HG02642 (cell line): ENCODE results near the gene STK11IP.

Experiments used
- ATAC-seq: cut with Tn5 transposase; IDR thresholded peaks from one replicate; pipeline ENCODE4 v1.9.1; 2021; ENCODE audit warnings: mild to moderate bottlenecking; ENCODE audit not compliant: unreplicated experiment, poor library complexity

The STK11IP gene

GRCh38 chr2:219631904-219632759, 34.5 kb downstream of the STK11IP start:
- no peak for ATAC-seq

DNA sequence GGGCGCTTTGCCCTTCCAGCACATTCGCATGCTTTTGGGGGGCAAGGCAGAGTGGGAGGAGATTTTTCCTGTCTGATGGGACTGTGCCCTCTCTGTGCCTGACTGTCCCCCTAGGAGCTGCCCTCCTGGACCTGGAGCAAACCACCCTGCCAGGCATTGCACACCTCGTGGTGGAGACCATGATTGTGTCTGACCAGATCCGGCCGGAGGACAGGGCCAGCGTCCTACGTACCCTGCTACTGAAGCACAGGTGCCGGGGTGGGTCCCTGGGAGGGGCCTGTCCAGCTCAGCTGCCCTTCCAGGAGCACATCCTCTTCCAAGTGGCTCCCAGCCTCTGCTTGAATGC, 35.1 kb downstream of the STK11IP start:
- ATAC-seq, result no peak

DNA sequence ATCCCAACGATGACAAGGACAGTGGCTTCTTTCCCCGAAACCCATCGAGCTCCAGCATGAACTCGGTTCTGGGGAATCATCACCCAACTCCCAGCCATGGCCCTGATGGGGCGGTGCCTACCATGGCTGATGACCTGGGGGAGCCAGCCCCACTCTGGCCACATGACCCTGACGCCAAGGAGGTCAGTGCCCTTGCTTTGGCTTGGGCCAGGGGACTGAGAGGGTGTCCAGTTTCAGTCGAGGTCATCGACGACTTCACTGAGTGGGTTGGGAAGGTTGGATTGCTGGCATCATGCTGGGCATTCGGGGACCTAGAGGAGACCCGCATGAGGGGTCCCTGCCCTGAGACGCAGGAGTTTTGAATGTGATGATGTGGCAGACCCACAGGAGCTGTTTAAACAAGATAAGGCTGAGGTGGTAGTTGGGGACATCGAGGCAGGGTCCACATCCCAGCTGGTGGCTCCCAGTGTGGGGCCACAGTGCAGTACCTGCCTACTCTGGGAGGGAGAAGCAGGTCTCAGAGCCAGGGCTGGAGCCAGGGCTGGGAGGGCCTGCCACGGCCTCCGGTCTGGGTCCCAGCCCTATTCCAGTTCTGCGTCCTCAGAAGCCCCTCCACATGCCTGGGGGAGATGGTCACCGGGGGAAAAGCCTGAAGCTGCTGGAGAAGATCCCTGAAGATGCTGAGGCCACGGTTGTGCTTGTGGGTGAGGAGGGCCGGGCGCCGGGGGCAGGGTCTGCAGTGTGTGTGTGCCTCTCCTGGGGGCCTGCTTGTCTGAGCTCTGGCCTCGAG, 35.8 kb downstream of the STK11IP start:
- no peak for ATAC-seq

DNA sequence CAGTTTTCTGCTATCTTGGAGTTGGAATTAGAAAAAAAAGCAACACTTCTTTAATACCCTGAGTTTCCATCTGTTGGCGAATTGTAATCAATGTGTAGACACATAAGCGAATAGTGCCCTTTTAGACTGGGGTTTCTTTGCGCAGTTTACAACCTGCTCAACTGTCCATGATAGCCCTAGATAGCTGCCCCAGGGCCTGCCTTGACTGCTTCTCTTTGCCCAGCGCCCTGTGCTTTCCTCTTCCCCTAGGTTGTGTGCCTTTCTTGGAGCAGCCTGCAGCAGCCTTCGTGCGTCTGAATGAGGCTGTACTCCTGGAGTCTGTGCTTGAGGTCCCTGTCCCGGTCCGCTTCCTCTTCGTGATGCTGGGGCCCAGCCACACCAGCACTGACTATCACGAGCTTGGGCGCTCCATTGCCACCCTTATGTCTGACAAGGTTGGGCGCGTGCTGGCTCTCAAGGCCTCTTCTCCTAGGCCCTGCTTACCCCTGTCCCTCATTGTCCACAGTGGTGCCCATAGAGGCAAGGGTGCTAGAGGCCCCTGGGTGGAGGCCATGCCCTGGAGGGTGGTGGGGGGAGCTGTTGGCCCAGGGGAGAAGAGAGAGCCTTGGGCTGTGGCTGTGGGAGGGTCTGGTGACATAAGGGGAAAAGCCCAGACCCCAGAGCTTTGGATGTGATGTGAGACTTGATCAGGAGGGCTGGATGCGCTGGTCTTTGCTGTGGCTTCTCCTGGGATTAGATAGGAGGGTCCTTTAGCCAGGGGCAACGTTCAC, 36.7 kb downstream of the STK11IP start:
- ATAC-seq, result no peak

GRCh38 chr2:219634951-219635751, 37.5 kb downstream of the STK11IP start:
- ATAC-seq, result no peak

DNA sequence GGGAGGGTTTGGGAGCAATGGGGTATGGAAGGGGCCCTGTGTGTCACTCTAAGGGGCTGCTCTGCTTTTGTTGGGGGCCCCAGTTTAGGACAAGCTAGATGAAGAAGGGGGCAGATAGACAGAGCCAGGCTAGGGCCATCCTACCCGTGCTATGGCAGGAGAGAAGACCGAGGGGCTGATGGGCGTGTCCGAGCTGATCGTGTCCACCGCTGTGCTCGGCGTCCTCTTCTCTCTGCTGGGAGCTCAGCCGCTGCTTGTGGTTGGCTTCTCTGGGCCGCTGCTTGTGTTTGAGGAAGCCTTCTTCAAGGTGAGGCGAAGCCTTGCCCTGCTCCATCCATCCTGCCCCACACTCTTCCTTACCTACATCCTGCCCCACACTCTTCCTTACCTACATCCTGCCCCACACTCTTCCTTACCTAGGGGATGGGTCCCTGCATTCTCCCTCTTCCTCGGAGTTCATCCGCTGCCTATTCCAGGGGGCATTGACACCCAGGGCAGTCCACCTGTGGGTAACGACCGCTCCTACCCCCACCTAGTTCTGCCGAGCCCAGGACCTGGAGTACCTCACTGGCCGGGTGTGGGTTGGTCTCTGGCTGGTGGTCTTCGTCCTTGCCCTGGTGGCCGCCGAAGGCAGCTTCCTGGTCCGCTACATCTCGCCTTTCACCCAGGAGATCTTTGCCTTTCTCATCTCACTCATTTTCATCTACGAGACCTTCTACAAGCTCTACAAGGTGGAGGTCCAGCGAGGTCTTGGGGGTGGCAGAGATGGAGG, 38.7 kb downstream of the STK11IP start:
- ATAC-seq, result no peak

- ATAC-seq, result no peak
Measured at GRCh38 chr2:219636941-219637841, 39.5 kb downstream of the STK11IP start.

GRCh38 chr2:219637842-219638185, 40.2 kb downstream of the STK11IP start:
- ATAC-seq, result no peak

GRCh38 chr2:219638217-219638947, 40.7 kb downstream of the STK11IP start:
- no peak for ATAC-seq

- ATAC-seq, result no peak
Measured at GRCh38 chr2:219638948-219639755, 41.5 kb downstream of the STK11IP start.

DNA sequence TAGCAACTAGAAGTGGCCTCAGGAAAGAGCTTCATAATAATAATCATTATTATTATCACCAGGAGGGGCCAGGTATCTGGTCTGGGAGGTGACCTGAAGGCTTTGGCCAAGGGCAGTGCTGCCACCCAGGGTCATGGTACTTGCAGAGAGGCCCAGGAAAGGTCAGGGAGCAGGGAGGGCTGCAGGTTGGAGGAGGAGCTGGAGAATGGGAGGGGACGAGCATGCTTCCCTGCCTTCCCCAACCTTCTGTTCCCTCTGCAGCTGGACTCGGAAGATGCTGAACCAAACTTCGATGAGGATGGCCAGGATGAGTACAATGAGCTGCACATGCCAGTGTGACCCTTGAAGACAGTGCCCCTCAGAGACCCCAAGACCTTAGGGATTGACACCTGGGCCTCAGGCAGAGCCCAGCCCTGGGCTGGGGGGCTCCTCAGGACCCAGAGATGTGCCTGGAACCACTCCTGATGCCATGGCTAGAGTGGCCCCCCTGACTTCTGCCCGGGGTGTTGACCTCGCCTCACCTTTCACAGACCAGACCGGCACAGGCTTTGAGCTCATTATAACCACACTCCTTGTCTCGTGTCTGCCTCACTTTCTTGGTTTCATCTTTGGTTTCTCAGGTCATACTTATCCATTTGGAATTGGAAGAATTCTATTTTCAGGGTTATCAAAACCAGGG, 43.9 kb downstream of the STK11IP start:
- ATAC-seq, result no peak

DNA sequence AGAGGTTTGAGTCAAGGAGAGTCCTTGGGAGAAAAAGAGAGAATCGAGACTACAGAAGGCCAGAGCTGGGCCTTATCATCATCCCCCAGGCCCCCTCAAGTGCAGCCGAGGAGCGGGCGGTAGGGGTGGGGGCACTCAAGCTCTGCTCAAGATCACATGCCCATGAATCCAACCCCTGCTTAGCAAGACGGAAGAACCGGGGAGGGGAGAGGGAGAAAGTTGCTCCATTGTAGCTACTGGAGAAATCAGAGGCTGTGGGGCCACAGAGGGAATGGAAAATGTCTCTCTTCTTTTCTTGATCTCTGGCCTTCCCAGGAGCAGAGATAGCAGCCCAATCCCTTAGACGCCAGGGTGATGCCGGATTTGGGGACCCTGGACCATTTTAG, 44.4 kb downstream of the STK11IP start:
- no peak for ATAC-seq

DNA sequence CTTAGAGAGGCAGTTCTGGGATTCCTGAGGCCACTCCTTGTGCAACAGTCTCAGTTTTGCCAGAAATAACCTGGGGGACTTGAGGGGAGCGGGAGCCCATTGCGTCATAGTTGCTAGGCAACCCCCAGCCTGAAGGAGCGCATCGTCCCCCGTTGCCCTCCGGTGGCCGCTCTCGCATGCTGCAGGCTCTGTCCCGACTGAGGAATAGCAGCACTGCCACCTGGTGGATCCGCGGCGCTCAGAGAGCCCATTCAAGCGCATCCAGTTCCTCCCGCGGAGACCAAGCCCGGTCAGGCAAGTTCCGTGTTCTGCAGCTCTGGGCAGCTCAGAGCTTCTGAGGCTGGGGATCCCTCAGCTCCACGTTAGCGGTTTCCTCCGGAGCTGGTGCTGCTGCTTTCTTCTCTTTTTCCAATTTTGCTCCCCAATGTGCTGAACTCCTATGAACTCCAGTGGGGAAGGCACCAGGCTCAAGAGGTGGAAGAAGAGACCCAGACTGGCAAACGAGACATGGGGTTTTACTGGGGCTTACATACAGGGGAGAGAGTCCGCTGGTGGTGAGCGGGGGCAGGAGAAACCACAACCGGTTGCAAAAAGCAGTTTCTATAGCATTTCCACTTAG, 44.9 kb downstream of the STK11IP start:
- peak; percentile 98 for ATAC-seq

DNA sequence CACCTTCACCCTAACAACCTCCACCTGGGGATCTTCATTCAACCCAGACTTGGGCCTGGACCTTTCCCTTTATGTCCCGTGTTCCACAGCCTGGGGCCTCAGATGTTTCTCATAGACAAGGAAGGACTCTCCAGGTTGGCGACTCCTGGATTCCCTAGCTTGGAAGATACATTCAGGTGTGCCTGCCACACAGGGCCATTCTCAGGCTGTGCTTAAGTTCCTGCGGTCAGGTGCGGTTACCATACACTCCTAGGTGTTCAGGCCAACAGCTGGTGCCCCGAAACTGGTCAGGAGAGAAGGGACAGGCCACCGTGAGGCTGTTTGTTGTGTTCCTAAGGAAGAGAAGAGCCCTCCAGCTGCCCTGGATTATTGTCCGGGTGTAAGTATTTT, 45.4 kb downstream of the STK11IP start:
- ATAC-seq, result no peak

DNA sequence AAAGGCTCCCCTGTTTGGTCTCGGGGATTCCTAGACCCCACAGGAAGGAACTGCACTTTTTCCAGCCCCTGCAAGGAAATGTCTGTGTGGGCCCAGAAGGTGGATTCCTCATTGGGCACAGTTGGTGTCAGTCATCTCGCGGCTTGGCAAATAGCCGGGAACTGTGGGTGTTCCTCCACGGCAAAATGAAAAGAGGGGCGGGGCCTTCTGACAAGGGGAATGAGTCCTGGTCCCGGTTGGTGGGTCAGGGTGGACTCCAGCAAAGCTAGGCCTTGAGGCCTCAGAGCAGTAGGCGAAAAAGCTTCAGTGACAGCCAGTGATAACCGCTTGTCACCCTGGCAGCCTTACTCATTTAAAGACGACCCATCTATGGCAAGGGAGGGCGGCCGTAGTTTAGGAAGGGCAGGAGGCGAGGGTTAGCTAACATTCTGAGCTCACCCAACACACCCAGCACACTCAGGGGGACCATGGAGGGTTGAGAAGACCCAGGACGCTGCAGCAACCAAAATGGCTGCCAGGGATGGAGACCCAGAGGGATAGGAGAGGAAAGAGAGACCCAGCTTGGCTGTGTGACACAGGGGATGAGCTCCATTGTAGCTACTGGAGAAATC, 46.2 kb downstream of the STK11IP start:
- ATAC-seq, result no peak
